HK-2 (cell line): ENCODE results near the gene DES.
A peak's percentile ranks its signal among the peaks of the same experiment; 100 is the strongest.

Experiments
- DNase-seq: peaks from one replicate; pipeline ENCODE4 v3.0.0-alpha.2; 2018; ENCODE audit not compliant: unreplicated experiment

Gene DES

GRCh38 chr2:219419331-219420197 is 1.4 kb downstream of the DES start:
- DNase-seq: no peak

GRCh38 chr2:219420687-219421086 is 2.5 kb downstream of the DES start:
- no peak for DNase-seq

- no peak for DNase-seq
Observed at GRCh38 chr2:219421323-219421722, 3.1 kb downstream of the DES start.

- no peak for DNase-seq
Observed at GRCh38 chr2:219422952-219423534, 4.9 kb downstream of the DES start.

- DNase-seq: no peak
Observed at GRCh38 chr2:219423652-219424377, 5.6 kb downstream of the DES start.

GRCh38 chr2:219425238-219426067 is 7.3 kb downstream of the DES start:
- DNase-seq: no peak

GRCh38 chr2:219426068-219426443 is 7.9 kb downstream of the DES start:
- DNase-seq: no peak

GRCh38 chr2:219426534-219427136 is 8.5 kb downstream of the DES start:
- no peak for DNase-seq

GRCh38 chr2:219428469-219428868 is 10.3 kb downstream of the DES start:
- DNase-seq: no peak

GRCh38 chr2:219429958-219430606 is 11.9 kb downstream of the DES start:
- no peak for DNase-seq

- peak; percentile 48 for DNase-seq
Observed at GRCh38 chr2:219430633-219431615, 12.7 kb downstream of the DES start.

- peak; percentile 25 for DNase-seq
Observed at GRCh38 chr2:219433666-219434467, 15.7 kb downstream of the DES start.

GRCh38 chr2:219434468-219434717 is 16.2 kb downstream of the DES start:
- DNase-seq: no peak

GRCh38 chr2:219434718-219435525 is 16.7 kb downstream of the DES start, which contains the start of gene SPEG:
Gene SPEG (plus strand): TSS chr2:219434843. CDS start chr2:219434978, 135 bp downstream.
- no peak for DNase-seq

GRCh38 chr2:219435701-219436100 is 17.5 kb downstream of the DES start:
- no peak for DNase-seq

- DNase-seq: no peak
Observed at GRCh38 chr2:219436491-219436890, 18.3 kb downstream of the DES start.

- no peak for DNase-seq
Observed at GRCh38 chr2:219437141-219437540, 19.0 kb downstream of the DES start.

GRCh38 chr2:219437690-219438206 is 19.6 kb downstream of the DES start:
- DNase-seq: no peak
